ENCODE measurements around the gene NXNL2. TPM values are rescaled to one million over a fixed set of nuclear protein-coding genes. Genes with fewer than 3 reads are reported as not detected.

Gene NXNL2
- total and polyA plus RNA-seq, 2 experiments from 2014 or later, result 3.4 to 5.1 TPM

DNA sequence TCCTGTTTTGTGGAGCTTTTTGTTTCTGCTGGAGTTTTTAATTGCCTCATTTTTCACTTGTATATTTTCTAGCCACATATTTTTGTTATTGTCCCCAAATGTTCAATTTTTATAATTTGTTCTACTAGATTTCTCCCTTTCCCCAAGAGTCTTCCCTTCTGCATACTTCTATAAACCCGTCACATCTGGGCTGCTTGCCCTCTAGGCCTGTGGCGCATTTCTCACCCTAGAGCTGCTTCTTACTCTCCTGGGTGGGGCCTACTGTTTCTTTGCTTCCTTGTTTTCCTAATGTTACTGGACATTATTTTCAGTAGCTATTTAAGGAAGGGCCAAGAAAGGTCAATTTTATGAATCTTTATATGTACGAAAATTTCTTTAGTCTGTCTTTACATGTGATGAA, 51.5 kb downstream of the NXNL2 start:
- H3K27ac ChIP-seq (ENCODE audit: low read depth), result no peak overlapping the region
- no peaks in the 10 kb centered on the region for H3K79me2 ChIP-seq (replicated peaks; ENCODE audit: insufficient read depth)
- H3K9me2 ChIP-seq (ENCODE audit: insufficient read depth), result no peaks in the 10 kb centered on the region
- DNase-seq (ENCODE audit: low spot score) (no peak), ATAC-seq (no peak)
- TF ChIP-seq, protein P1, sequence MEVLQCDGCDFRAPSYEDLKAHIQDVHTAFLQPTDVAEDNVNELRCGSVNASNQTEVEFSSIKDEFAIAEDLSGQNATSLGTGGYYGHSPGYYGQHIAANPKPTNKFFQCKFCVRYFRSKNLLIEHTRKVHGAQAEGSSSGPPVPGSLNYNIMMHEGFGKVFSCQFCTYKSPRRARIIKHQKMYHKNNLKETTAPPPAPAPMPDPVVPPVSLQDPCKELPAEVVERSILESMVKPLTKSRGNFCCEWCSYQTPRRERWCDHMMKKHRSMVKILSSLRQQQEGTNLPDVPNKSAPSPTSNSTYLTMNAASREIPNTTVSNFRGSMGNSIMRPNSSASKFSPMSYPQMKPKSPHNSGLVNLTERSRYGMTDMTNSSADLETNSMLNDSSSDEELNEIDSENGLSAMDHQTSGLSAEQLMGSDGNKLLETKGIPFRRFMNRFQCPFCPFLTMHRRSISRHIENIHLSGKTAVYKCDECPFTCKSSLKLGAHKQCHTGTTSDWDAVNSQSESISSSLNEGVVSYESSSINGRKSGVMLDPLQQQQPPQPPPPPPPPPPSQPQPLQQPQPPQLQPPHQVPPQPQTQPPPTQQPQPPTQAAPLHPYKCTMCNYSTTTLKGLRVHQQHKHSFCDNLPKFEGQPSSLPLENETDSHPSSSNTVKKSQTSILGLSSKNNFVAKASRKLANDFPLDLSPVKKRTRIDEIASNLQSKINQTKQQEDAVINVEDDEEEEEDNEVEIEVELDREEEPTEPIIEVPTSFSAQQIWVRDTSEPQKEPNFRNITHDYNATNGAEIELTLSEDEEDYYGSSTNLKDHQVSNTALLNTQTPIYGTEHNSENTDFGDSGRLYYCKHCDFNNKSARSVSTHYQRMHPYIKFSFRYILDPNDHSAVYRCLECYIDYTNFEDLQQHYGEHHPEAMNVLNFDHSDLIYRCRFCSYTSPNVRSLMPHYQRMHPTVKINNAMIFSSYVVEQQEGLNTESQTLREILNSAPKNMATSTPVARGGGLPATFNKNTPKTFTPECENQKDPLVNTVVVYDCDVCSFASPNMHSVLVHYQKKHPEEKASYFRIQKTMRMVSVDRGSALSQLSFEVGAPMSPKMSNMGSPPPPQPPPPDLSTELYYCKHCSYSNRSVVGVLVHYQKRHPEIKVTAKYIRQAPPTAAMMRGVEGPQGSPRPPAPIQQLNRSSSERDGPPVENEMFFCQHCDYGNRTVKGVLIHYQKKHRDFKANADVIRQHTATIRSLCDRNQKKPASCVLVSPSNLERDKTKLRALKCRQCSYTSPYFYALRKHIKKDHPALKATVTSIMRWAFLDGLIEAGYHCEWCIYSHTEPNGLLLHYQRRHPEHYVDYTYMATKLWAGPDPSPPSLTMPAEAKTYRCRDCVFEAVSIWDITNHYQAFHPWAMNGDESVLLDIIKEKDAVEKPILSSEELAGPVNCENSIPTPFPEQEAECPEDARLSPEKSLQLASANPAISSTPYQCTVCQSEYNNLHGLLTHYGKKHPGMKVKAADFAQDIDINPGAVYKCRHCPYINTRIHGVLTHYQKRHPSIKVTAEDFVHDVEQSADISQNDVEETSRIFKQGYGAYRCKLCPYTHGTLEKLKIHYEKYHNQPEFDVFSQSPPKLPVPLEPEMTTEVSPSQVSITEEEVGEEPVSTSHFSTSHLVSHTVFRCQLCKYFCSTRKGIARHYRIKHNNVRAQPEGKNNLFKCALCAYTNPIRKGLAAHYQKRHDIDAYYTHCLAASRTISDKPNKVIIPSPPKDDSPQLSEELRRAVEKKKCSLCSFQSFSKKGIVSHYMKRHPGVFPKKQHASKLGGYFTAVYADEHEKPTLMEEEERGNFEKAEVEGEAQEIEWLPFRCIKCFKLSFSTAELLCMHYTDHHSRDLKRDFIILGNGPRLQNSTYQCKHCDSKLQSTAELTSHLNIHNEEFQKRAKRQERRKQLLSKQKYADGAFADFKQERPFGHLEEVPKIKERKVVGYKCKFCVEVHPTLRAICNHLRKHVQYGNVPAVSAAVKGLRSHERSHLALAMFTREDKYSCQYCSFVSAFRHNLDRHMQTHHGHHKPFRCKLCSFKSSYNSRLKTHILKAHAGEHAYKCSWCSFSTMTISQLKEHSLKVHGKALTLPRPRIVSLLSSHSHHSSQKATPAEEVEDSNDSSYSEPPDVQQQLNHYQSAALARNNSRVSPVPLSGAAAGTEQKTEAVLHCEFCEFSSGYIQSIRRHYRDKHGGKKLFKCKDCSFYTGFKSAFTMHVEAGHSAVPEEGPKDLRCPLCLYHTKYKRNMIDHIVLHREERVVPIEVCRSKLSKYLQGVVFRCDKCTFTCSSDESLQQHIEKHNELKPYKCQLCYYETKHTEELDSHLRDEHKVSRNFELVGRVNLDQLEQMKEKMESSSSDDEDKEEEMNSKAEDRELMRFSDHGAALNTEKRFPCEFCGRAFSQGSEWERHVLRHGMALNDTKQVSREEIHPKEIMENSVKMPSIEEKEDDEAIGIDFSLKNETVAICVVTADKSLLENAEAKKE (CRISPR knock-in tag; IDR thresholded peaks at IDR 0.05), result no peak
- TF ChIP-seq CREB1 (CRISPR knock-in tag; IDR thresholded peaks at IDR 0.05; ENCODE audit: low read depth), result no peak
- TF ChIP-seq, protein P2, sequence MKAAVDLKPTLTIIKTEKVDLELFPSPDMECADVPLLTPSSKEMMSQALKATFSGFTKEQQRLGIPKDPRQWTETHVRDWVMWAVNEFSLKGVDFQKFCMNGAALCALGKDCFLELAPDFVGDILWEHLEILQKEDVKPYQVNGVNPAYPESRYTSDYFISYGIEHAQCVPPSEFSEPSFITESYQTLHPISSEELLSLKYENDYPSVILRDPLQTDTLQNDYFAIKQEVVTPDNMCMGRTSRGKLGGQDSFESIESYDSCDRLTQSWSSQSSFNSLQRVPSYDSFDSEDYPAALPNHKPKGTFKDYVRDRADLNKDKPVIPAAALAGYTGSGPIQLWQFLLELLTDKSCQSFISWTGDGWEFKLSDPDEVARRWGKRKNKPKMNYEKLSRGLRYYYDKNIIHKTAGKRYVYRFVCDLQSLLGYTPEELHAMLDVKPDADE (IDR thresholded peaks at IDR 0.05), result no peak
- TF ChIP-seq ZNF331 (CRISPR knock-in tag; IDR thresholded peaks at IDR 0.05; ENCODE audit: low read depth), result no peak
- TF ChIP-seq, protein P3, sequence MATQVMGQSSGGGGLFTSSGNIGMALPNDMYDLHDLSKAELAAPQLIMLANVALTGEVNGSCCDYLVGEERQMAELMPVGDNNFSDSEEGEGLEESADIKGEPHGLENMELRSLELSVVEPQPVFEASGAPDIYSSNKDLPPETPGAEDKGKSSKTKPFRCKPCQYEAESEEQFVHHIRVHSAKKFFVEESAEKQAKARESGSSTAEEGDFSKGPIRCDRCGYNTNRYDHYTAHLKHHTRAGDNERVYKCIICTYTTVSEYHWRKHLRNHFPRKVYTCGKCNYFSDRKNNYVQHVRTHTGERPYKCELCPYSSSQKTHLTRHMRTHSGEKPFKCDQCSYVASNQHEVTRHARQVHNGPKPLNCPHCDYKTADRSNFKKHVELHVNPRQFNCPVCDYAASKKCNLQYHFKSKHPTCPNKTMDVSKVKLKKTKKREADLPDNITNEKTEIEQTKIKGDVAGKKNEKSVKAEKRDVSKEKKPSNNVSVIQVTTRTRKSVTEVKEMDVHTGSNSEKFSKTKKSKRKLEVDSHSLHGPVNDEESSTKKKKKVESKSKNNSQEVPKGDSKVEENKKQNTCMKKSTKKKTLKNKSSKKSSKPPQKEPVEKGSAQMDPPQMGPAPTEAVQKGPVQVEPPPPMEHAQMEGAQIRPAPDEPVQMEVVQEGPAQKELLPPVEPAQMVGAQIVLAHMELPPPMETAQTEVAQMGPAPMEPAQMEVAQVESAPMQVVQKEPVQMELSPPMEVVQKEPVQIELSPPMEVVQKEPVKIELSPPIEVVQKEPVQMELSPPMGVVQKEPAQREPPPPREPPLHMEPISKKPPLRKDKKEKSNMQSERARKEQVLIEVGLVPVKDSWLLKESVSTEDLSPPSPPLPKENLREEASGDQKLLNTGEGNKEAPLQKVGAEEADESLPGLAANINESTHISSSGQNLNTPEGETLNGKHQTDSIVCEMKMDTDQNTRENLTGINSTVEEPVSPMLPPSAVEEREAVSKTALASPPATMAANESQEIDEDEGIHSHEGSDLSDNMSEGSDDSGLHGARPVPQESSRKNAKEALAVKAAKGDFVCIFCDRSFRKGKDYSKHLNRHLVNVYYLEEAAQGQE (IDR thresholded peaks at IDR 0.05; ENCODE audit: unreplicated experiment), result no peak
- TF ChIP-seq STAT1 (IDR thresholded peaks at IDR 0.05; ENCODE audit: unreplicated experiment), result no peak
- no peak for TF ChIP-seq NANOG (IDR thresholded peaks at IDR 0.05; ENCODE audit: borderline replicate concordance)
- TF ChIP-seq ZNF114 (CRISPR knock-in tag; IDR thresholded peaks at IDR 0.05), result no peak
- no peak for TF ChIP-seq EZH2phosphoT487 (IDR thresholded peaks at IDR 0.05; ENCODE audit: unreplicated experiment)
- no peak for TF ChIP-seq POLR2AphosphoS5 (IDR thresholded peaks at IDR 0.05; ENCODE audit: low read depth)
- TF ChIP-seq, protein P4, sequence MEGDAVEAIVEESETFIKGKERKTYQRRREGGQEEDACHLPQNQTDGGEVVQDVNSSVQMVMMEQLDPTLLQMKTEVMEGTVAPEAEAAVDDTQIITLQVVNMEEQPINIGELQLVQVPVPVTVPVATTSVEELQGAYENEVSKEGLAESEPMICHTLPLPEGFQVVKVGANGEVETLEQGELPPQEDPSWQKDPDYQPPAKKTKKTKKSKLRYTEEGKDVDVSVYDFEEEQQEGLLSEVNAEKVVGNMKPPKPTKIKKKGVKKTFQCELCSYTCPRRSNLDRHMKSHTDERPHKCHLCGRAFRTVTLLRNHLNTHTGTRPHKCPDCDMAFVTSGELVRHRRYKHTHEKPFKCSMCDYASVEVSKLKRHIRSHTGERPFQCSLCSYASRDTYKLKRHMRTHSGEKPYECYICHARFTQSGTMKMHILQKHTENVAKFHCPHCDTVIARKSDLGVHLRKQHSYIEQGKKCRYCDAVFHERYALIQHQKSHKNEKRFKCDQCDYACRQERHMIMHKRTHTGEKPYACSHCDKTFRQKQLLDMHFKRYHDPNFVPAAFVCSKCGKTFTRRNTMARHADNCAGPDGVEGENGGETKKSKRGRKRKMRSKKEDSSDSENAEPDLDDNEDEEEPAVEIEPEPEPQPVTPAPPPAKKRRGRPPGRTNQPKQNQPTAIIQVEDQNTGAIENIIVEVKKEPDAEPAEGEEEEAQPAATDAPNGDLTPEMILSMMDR (conservative IDR thresholded peaks at IDR 0.05; ENCODE audit: low read depth in 2 of 2), result no peak
- no peak for TF ChIP-seq EZH2 (IDR thresholded peaks at IDR 0.05; ENCODE audit: low read depth, unreplicated experiment)
- no peak for TF ChIP-seq JUNB (IDR thresholded peaks at IDR 0.05; ENCODE audit: unreplicated experiment)
- H3F3A ChIP-seq (replicated peaks; ENCODE audit: low read depth), result no peaks in the 10 kb centered on the region
- no peak overlapping the region for H3K4me3 ChIP-seq
- Mint-ChIP-seq H3K27me3 (ENCODE audit: insufficient read depth, low read depth, poor library complexity) (peaks cover 4% of the 10 kb centered on the region), H3K9me3 (no peaks in the 10 kb centered on the region; the same call in 2 of the 3 replicates), H3K36me3 (ENCODE audit: low read depth) (no peaks in the 10 kb centered on the region), H3K4me1 (peaks cover 7% of the 10 kb centered on the region; the same call in 2 of the 3 replicates), H3K27ac (no peak overlapping the region), H3K4me3 (no peak overlapping the region)
- H3K4me2 ChIP-seq, result no peak overlapping the region
- H3K27me3 ChIP-seq (ENCODE audit: insufficient read depth), result no peaks in the 10 kb centered on the region
- no peaks in the 10 kb centered on the region for H3K4me1 ChIP-seq (ENCODE audit: insufficient read depth)
- H4K20me1 ChIP-seq (replicated peaks; ENCODE audit: insufficient read depth), result no peaks in the 10 kb centered on the region
- no peaks in the 10 kb centered on the region for H3K36me3 ChIP-seq (ENCODE audit: insufficient read depth)
- H2AFZ ChIP-seq, result no peak overlapping the region
